T-helper 2 cell treated with Interferon-gamma antibody and Interleukin-4, amounts not matched to agents 5 μg/mL and 100 μg/mL, for 36 hours (primary cell): ENCODE results near the gene INTS11.
"Not testable (repeated sequence)": the region's sequence is repeated elsewhere in the genome, so short reads cannot be mapped to it uniquely, and the experiment has no call there.

Source experiments
- DNase-seq: peaks from one replicate; pipeline ENCODE4 v3.0.0; 2021; ENCODE audit warnings: low spot score
- H3K27ac Mint-ChIP-seq: one replicate; pipeline ENCODE4 v1.8.0; 2021; ENCODE audit warnings: mild to moderate bottlenecking, mixed read lengths
- H3K27me3 Mint-ChIP-seq: one replicate; pipeline ENCODE4 v1.8.0; 2021; ENCODE audit warnings: low read depth, mixed read lengths
- H3K36me3 Mint-ChIP-seq: one replicate; pipeline ENCODE4 v1.8.0; 2021; ENCODE audit warnings: low read depth, mixed read lengths
- H3K4me1 Mint-ChIP-seq: one replicate; pipeline ENCODE4 v1.8.0; 2021; ENCODE audit warnings: low read depth, mixed read lengths
- H3K4me3 Mint-ChIP-seq: one replicate; pipeline ENCODE4 v1.8.0; 2022; ENCODE audit warnings: mild to moderate bottlenecking, moderate library complexity, mixed read lengths
- H3K9me3 Mint-ChIP-seq: one replicate; pipeline ENCODE4 v1.8.0; 2021; ENCODE audit warnings: mixed read lengths

INTS11 gene

GRCh38 chr1:1321477-1321876, 3.0 kb downstream of the INTS11 start:
- Mint-ChIP-seq H3K4me1 (peaks cover 22% of the 10 kb centered on the region), H3K27ac (no peak overlapping the region), H3K9me3 (no peaks in the 10 kb centered on the region)

DNA sequence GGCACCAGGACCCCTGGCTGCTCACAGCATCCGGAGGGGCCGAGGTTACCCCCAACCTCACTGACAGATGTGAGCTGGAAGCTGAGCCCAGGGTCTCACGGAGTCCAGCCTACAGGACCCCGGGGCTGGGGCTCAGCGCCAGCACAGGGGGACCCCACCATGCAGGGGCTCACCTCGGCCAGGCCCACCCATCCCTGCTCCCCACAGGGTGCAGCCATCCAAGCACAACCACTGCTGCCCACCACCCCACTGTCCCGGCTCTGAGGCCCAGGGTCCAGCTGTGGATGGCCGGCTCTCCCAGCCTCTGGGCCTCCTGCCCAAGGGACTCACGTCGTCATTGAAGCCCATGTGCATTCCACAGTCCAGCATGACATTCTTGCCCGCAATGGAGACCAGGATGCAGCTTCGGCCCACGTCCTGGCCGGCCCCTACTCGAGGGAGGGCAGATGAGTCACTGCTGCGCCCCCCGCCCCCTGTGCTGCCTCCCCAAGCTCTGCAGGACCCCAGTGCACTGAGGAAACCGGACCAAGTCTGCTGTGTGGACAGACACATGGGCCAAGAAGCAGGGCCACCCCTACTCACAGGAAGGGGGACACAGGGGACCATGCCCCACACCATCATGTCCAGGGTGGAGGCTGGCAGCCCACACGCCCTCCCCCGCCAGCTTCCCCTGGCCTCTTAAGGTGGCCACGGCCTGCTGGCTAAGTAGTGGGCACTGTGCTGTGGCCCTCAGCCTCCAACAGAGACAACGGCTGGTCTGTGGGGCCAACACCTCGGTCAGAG, 3.6 kb downstream of the INTS11 start:
- no peaks in the 10 kb centered on the region for H3K27me3 Mint-ChIP-seq
- H3K9me3 Mint-ChIP-seq: no peaks in the 10 kb centered on the region
- peaks cover 17% of the 10 kb centered on the region for H3K4me1 Mint-ChIP-seq
- H3K36me3 Mint-ChIP-seq: peaks cover 15% of the 10 kb centered on the region
- DNase-seq: no peak
- H3K4me3 Mint-ChIP-seq: no peak overlapping the region
- no peak overlapping the region for H3K27ac Mint-ChIP-seq

More at GRCh38 chr1:1321477-1321876, 3.0 kb downstream of the INTS11 start:
- Mint-ChIP-seq H3K4me3 (no peak overlapping the region), H3K36me3 (peaks cover 11% of the 10 kb centered on the region), H3K27me3 (no peaks in the 10 kb centered on the region)
- DNase-seq: no peak

- Mint-ChIP-seq H3K4me1 (peaks cover 12% of the 10 kb centered on the region), H3K27ac (no peak overlapping the region), H3K36me3 (peaks cover 18% of the 10 kb centered on the region), H3K9me3 (no peaks in the 10 kb centered on the region), H3K27me3 (no peaks in the 10 kb centered on the region), H3K4me3 (no peak overlapping the region)
- no peak for DNase-seq
These were observed 4.9 kb downstream of the INTS11 start for GRCh38 chr1:1319646-1319941.

DNA sequence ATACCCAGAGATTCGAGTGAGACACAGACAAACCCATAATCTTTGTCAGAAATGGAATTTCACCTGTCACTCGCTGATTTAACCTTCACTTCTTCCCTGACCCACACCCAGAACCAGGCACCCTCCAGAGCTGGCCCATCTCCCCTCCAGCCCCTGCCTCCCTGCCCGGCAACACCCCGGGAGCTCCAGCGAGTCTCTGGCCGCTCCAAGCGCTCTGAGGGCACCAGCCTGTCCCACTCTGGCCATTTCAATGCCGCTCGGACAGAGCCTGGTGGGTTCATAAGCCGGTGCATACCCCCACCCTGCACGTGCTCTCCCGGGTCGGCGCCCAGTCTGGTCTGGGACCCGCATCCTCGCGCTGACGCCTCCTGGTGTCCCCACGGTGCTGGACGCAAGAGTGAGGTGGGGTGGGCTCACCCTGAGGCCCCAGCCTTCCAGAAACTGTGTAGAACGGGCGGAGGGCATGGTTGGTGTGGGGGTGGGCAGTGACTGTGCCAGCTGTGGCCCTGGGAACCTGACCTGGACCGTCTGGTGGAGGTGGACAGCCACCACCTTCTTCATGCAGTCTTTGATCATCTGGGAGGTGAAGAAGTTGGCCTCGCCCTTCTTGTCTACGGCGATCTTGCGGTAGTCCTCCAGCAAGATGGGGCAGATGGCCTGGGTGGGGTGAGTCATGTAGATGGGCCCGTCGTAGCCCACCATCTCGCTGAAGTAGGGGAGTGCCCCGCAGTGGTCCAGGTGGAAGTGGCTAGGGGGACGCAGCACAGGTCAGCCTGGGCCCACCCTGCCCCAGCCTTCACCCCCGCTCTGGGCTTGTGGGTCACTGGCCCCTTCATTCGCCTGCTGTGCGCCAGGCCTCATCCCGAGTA, 5.4 kb downstream of the INTS11 start:
- H3K27ac Mint-ChIP-seq: no peak overlapping the region
- H3K36me3 Mint-ChIP-seq: peaks cover 18% of the 10 kb centered on the region
- H3K4me1 Mint-ChIP-seq: peaks cover 12% of the 10 kb centered on the region
- H3K4me3 Mint-ChIP-seq: no peak overlapping the region
- no peaks in the 10 kb centered on the region for H3K27me3 Mint-ChIP-seq
- no peak for DNase-seq
- H3K9me3 Mint-ChIP-seq: no peaks in the 10 kb centered on the region

DNA sequence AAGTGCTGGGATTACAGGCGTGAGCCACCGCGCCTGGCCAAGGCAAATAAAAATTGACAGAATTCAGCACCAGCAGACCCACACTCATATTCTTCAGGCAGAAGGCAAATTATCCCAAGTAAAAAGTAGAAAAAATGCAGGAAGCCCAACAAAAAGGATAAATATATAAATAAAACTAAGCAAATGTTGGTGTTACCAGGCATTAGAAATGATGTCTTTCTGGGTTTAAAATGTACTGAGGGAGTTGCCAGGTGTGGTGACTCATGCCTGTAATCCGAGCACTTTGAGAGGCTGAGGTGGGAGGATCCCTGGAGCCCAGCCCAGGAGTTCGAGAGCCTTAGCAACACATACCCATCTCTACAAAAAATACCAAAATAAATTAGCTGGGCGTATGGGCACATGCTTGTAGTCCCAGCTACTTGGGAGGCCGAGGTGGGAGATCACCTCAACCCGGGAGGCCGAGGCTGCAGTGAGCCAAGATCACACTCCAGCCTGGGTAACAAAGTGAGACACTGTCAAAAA, 6.3 kb downstream of the INTS11 start:
- H3K27ac Mint-ChIP-seq: no peak overlapping the region

DNA sequence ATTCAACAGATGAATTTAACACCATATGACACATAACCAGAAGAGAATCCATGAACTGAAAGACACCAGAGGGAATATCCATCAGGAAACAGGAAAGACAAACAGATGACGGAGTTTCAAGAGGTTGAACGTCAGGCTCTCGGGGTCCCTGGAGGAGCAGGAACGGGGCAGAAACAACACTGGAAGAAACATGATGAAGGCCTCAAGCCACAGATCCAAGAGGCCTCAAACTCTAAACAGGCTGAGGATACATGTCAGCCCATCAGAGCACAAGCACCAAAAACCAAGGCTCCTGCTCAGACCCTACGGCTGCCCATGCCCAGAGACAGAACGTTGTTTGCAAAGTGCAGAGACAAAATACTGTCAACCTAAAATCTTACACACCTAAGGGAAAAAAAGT, 7.0 kb downstream of the INTS11 start:
- no peak overlapping the region for H3K27ac Mint-ChIP-seq
- DNase-seq: no peak
- peaks cover 6% of the 10 kb centered on the region for H3K4me1 Mint-ChIP-seq
- no peaks in the 10 kb centered on the region for H3K27me3 Mint-ChIP-seq
- H3K4me3 Mint-ChIP-seq: no peak overlapping the region
- no peaks in the 10 kb centered on the region for H3K9me3 Mint-ChIP-seq
- peaks cover 21% of the 10 kb centered on the region for H3K36me3 Mint-ChIP-seq

More for the DNA sequence above, 6.3 kb downstream of the INTS11 start:
- no peak overlapping the region for H3K4me3 Mint-ChIP-seq
- H3K36me3 Mint-ChIP-seq: peaks cover 21% of the 10 kb centered on the region
- H3K9me3 Mint-ChIP-seq: no peaks in the 10 kb centered on the region
- H3K27me3 Mint-ChIP-seq: no peaks in the 10 kb centered on the region
- no peak for DNase-seq
- H3K4me1 Mint-ChIP-seq: peaks cover 8% of the 10 kb centered on the region

GRCh38 chr1:1316199-1316598, 8.3 kb downstream of the INTS11 start:
- not testable (repeated sequence) for H3K4me3 Mint-ChIP-seq, H3K4me1 Mint-ChIP-seq, DNase-seq, H3K27me3 Mint-ChIP-seq, H3K27ac Mint-ChIP-seq, H3K9me3 Mint-ChIP-seq
- H3K36me3 Mint-ChIP-seq: peaks cover 21% of the 10 kb centered on the region

- no peak overlapping the region for H3K4me3 Mint-ChIP-seq
- no peak for DNase-seq
- H3K36me3 Mint-ChIP-seq: peaks cover 21% of the 10 kb centered on the region
- no peak overlapping the region for H3K27ac Mint-ChIP-seq
- peaks cover 2% of the 10 kb centered on the region for H3K4me1 Mint-ChIP-seq
- no peaks in the 10 kb centered on the region for H3K27me3 Mint-ChIP-seq
- H3K9me3 Mint-ChIP-seq: no peaks in the 10 kb centered on the region
These were observed 9.0 kb downstream of the INTS11 start for GRCh38 chr1:1315435-1315954.

- no peaks in the 10 kb centered on the region for H3K9me3 Mint-ChIP-seq
- no peak overlapping the region for H3K27ac Mint-ChIP-seq
- no peak overlapping the region for H3K4me3 Mint-ChIP-seq
- H3K4me1 Mint-ChIP-seq: peaks cover 2% of the 10 kb centered on the region
- DNase-seq: no peak
- peaks cover 21% of the 10 kb centered on the region for H3K36me3 Mint-ChIP-seq
- no peaks in the 10 kb centered on the region for H3K27me3 Mint-ChIP-seq
These were observed 9.7 kb downstream of the INTS11 start for GRCh38 chr1:1314678-1315335.

- no peaks in the 10 kb centered on the region for H3K9me3 Mint-ChIP-seq
- H3K4me3 Mint-ChIP-seq: no peak overlapping the region
- peaks cover 20% of the 10 kb centered on the region for H3K36me3 Mint-ChIP-seq
- H3K27ac Mint-ChIP-seq: no peak overlapping the region
- no peak for DNase-seq
- no peaks in the 10 kb centered on the region for H3K27me3 Mint-ChIP-seq
- peaks cover 2% of the 10 kb centered on the region for H3K4me1 Mint-ChIP-seq
These were observed 10.2 kb downstream of the INTS11 start for GRCh38 chr1:1314237-1314586.

DNA sequence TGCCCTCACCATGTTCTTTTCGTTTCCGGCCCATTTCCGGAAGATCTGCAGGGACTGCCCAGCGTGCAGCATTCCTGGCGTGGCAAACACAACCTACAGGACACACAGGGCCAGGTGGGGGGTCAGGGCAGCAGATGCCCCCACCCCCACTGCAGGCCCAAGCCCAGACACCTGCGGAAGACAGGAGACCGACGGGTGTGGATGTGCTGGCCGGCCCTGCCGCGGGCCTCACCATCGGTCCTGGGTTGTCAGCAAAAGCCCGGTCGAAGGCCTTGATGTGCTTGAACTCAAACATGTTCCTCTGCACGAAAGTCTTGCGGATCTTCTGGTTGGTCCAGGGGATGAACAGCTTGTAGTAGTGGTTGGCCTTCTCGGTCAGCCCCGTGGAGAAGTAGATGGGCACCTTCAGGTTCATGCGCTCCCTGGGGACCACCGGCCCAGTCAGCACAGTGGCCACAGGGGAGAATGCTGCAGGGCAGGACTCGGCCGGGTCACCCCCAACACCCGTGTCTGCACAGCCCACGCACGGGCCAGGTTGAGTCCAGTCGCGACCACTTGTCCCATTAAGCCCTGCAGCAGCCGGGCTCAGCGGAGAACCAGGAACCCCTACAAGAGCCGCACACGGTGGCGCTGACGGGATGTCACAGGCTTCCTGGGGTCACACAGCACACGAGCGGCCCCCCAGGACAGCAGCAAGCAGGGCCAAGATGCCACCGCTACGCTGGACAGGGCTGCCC, 10.8 kb downstream of the INTS11 start:
- Mint-ChIP-seq H3K36me3 (peaks cover 18% of the 10 kb centered on the region), H3K4me3 (no peak overlapping the region), H3K27me3 (no peaks in the 10 kb centered on the region), H3K4me1 (peaks cover 2% of the 10 kb centered on the region), H3K9me3 (no peaks in the 10 kb centered on the region), H3K27ac (no peak overlapping the region)
- no peak for DNase-seq

GRCh38 chr1:1312450-1313314, 11.8 kb downstream of the INTS11 start:
- Mint-ChIP-seq H3K4me3 (no peak overlapping the region), H3K4me1 (peaks cover 2% of the 10 kb centered on the region), H3K9me3 (no peaks in the 10 kb centered on the region), H3K27me3 (no peaks in the 10 kb centered on the region), H3K27ac (no peak overlapping the region), H3K36me3 (peaks cover 16% of the 10 kb centered on the region)
- DNase-seq: no peak
